CD4-positive, alpha-beta T cell (primary cell): ENCODE measurements around the gene MAPRE2. TPM values are rescaled to one million over a fixed set of nuclear protein-coding genes. Genes with fewer than 3 reads are reported as not detected.

Source experiments
- ATAC-seq: fragments of 200-7000 bp; cut with Tn5 transposase; one replicate; pipeline ENCODE4 v1.10.0; 2022; ENCODE audit warnings: mild to moderate bottlenecking; ENCODE audit not compliant: poor library complexity
- CTCF ChIA-PET: fragments of 350-600 bp; sonication (Branson Sonifier 250); formaldehyde crosslinking; loops from one replicate; lab custom pipeline; 2021; ENCODE audit warnings: antibody characterized with exemption, inconsistent platforms; lab: Charles Lee
- POLR2A ChIA-PET: fragments of 350-600 bp; sonication (Branson Sonifier 250); formaldehyde crosslinking; loops from one replicate; lab custom pipeline; 2021; ENCODE audit warnings: antibody characterized with exemption, inconsistent platforms; lab: Charles Lee
- DNase-seq, 14 experiments: peaks; one replicate each; pipeline ENCODE4 v3.0.0-alpha.2; 2013 to 2020; ENCODE audit warnings: mixed read lengths in 2 of 14
- H3K27ac ChIP-seq, 2 donors: one replicate each; pipeline versions ENCODE4 v1.5.1 to v1.7.0; 2013; ENCODE audit warnings: low read length in 2 of 2, low read depth in 1 of 2, mild to moderate bottlenecking in 1 of 2
- H3K27me3 ChIP-seq, 2 experiments: 1 replicate in 1 of 2; 2 replicates in 1 of 2; pipeline versions ENCODE4 v1.6.1 to v1.7.0; 2013; ENCODE audit warnings: low read length in 2 of 2, control low read depth in 1 of 2, mild to moderate bottlenecking in 1 of 2, moderate library complexity in 1 of 2; ENCODE audit not compliant: insufficient read depth in 2 of 2, control insufficient read depth in 1 of 2
- H3K36me3 ChIP-seq: one replicate; pipeline ENCODE4 v1.6.1; 2013; ENCODE audit warnings: low read length, control low read depth; ENCODE audit not compliant: insufficient read depth
- H3K4me1 ChIP-seq: one replicate; pipeline ENCODE4 v1.6.1; 2013; ENCODE audit warnings: low read length, control low read depth; ENCODE audit not compliant: insufficient read depth
- H3K4me3 ChIP-seq: one replicate; pipeline ENCODE4 v1.5.1; 2013; ENCODE audit warnings: mild to moderate bottlenecking, low read length, moderate library complexity
- H3K9me3 ChIP-seq, 2 experiments: 1 replicate in 1 of 2; 2 replicates in 1 of 2; pipeline versions ENCODE4 v1.6.1 to v1.7.0; 2013; ENCODE audit warnings: low read length in 2 of 2, mild to moderate bottlenecking in 2 of 2, control low read depth in 1 of 2, moderate library complexity in 1 of 2; ENCODE audit not compliant: control insufficient read depth in 1 of 2, insufficient read depth in 1 of 2
- H3K27ac Mint-ChIP-seq: one replicate; pipeline ENCODE4 v1.8.0; 2020; ENCODE audit warnings: mixed read lengths
- H3K27me3 Mint-ChIP-seq: one replicate; pipeline ENCODE4 v1.8.0; 2021; ENCODE audit warnings: mixed read lengths
- H3K36me3 Mint-ChIP-seq: one replicate; pipeline ENCODE4 v1.8.0; 2021; ENCODE audit warnings: low read depth, mixed read lengths
- H3K4me1 Mint-ChIP-seq: one replicate; pipeline ENCODE4 v1.8.0; 2021; ENCODE audit warnings: low read depth, mixed read lengths
- H3K4me3 Mint-ChIP-seq: one replicate; pipeline ENCODE4 v1.8.0; 2020; ENCODE audit warnings: mild to moderate bottlenecking, mixed read lengths
- H3K9me3 Mint-ChIP-seq: one replicate; pipeline ENCODE4 v1.8.0; 2020; ENCODE audit warnings: mixed read lengths
- CTCF ChIP-seq: fragments of 200-600 bp; IDR thresholded peaks from one replicate; pipeline ENCODE4 v1.8.0; 2022; ENCODE audit warnings: antibody characterized with exemption, mild to moderate bottlenecking
- intact Hi-C, 2 experiments: fragments of 100-400 bp; cut with DNase I in 1 of 2; cut with micrococcal nuclease in 1 of 2; formaldehyde crosslinking; loops; one replicate each; pipeline versions ENCODE4 v1.15.1 to v1.9.0; 2023 to 2025; cut with DNase I, micrococcal nuclease
- total RNA-seq, 174 experiments: library from RNA in 2 of 174; stranded (reverse) in 2 of 174; gene quantifications; one replicate each; pipeline ENCODE4 v1.2.3 and lab custom pipeline; 2021 to 2026

MAPRE2 gene
- total RNA-seq, 2 experiments from 2014 or later = 108 to 112 TPM

DNA sequence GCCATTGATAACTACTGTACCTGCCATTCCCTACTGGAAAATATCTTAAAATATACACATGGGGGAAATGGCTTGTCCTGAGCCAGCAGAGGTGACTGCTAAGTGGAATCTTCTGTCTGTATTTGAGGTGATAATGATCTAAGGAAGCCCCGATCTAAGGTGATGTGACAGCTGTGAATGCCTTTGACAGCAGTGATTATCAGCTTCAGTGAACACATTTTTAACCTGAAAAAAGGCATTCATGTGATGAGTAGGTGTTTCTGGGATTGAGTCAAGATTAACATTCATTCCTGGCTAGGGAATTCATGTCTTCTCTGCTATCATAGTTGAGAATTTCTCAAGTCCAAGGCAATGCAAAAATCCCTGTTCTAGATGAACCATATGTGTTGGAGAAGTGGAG is 9.1 kb upstream of the MAPRE2 start:
- no peak overlapping the region for H3K27ac ChIP-seq
- peaks cover 28% of the 10 kb centered on the region for H3K4me1 ChIP-seq
- Mint-ChIP-seq H3K4me1 (peaks cover 60% of the 10 kb centered on the region), H3K36me3 (no peaks in the 10 kb centered on the region), H3K27me3 (no peaks in the 10 kb centered on the region), H3K9me3 (no peaks in the 10 kb centered on the region), H3K27ac (peak overlapping the region; percentile 98), H3K4me3 (no peak overlapping the region)
- DNase-seq = peak in 1 of 14 experiments; percentile 33
- intact Hi-C loops = no loop called here
- no peaks in the 10 kb centered on the region for H3K27me3 ChIP-seq
- no peaks in the 10 kb centered on the region for H3K9me3 ChIP-seq
- ATAC-seq = no peak
- no peaks in the 10 kb centered on the region for H3K36me3 ChIP-seq
- POLR2A ChIA-PET = interaction anchor here (5.0 to 8.0 kb wide), 2 partner anchors 9 to 14 kb away, joined by 44 to 203 read pairs; partner anchors contain the start of gene MAPRE2
- CTCF ChIA-PET = interaction anchor here (0.8 to 1.5 kb wide), 2 partner anchors 9 to 112 kb away, joined by 3 read pairs; partner anchors contain the start of gene MAPRE2
- H3K4me3 ChIP-seq = no peak overlapping the region
- TF ChIP-seq CTCF = no peak

GRCh38 chr18:35038029-35038428 is 3.2 kb upstream of the MAPRE2 start:
- H3K27me3 Mint-ChIP-seq = no peaks in the 10 kb centered on the region
- TF ChIP-seq CTCF = no peak
- no peaks in the 10 kb centered on the region for H3K36me3 ChIP-seq
- ATAC-seq (no peak), DNase-seq (no peak)
- ChIA-PET CTCF (no interaction called here), POLR2A (interaction anchor here (1.2 kb wide), 2 partner anchors 8 to 9 kb away, joined by 3 to 4 read pairs; no protein-coding TSS in a partner anchor)
- no peaks in the 10 kb centered on the region for H3K9me3 Mint-ChIP-seq
- H3K36me3 Mint-ChIP-seq = peaks cover 19% of the 10 kb centered on the region
- no peak overlapping the region for H3K27ac ChIP-seq
- no peak overlapping the region for H3K4me3 Mint-ChIP-seq
- peaks cover 6% of the 10 kb centered on the region for H3K4me1 ChIP-seq
- intact Hi-C loops = loop anchor here in 1 of 2 experiments (5.0 kb wide), 1 partner anchor 1094 kb away; no protein-coding TSS in a partner anchor
- H3K27me3 ChIP-seq = no peaks in the 10 kb centered on the region
- peaks cover 33% of the 10 kb centered on the region for H3K4me1 Mint-ChIP-seq
- peak overlapping the region; percentile 40 for H3K27ac Mint-ChIP-seq
- no peaks in the 10 kb centered on the region for H3K9me3 ChIP-seq
- H3K4me3 ChIP-seq = no peak overlapping the region

- peaks cover 42% of the 10 kb centered on the region for H3K4me1 Mint-ChIP-seq
- intact Hi-C loops = loop anchor here in 1 of 2 experiments (5.0 kb wide), 1 partner anchor 1093 kb away; no protein-coding TSS in a partner anchor
- peak overlapping the region; percentile 95 for H3K27ac Mint-ChIP-seq
- ATAC-seq (no peak), DNase-seq (peak in 2 of 14 experiments; percentile 30 to 46)
- Histone ChIP-seq H3K4me3 (no peak overlapping the region), H3K4me1 (peaks cover 10% of the 10 kb centered on the region), H3K9me3 (no peaks in the 10 kb centered on the region), H3K27ac (no peak overlapping the region), H3K36me3 (no peaks in the 10 kb centered on the region), H3K27me3 (no peaks in the 10 kb centered on the region)
- no peaks in the 10 kb centered on the region for H3K9me3 Mint-ChIP-seq
- no peak overlapping the region for H3K4me3 Mint-ChIP-seq
- no peak for TF ChIP-seq CTCF
- H3K36me3 Mint-ChIP-seq = peaks cover 19% of the 10 kb centered on the region
- POLR2A ChIA-PET = interaction anchor here (1.2 to 3.9 kb wide), 3 partner anchors 9 to 10 kb away, joined by 3 to 203 read pairs (median 4); no protein-coding TSS in a partner anchor
- CTCF ChIA-PET = interaction anchor here (3.9 kb wide), 1 partner anchor 9 kb away, joined by 29 read pairs; no protein-coding TSS in a partner anchor
- H3K27me3 Mint-ChIP-seq = no peaks in the 10 kb centered on the region
Measured at GRCh38 chr18:35038881-35039491, 2.2 kb upstream of the MAPRE2 start.
